Measurements from ENCODE around the gene SEMG2.

The SEMG2 gene

GRCh38 chr20:45191926-45192325 lies 29.2 kb upstream of the SEMG2 start:
- Histone ChIP-seq H3K36me3 (ENCODE audit: insufficient read depth, low read length) (no peaks in the 10 kb centered on the region), H2AFZ (ENCODE audit: low read length, unreplicated experiment) (no peak overlapping the region), H3K27me3 (ENCODE audit: insufficient read depth, low read length) (peaks cover 57% of the 10 kb centered on the region), H3K79me2 (ENCODE audit: control insufficient read depth, insufficient read depth, low read length, unreplicated experiment) (no peaks in the 10 kb centered on the region), H3K27ac (ENCODE audit: low read depth, low read length) (no peak overlapping the region), H3K4me3 (ENCODE audit: low read depth, low read length) (no peak overlapping the region), H3K4me1 (ENCODE audit: control insufficient read depth, insufficient read depth, low read length, unreplicated experiment) (no peaks in the 10 kb centered on the region)

- Histone ChIP-seq H3K79me2 (ENCODE audit: control insufficient read depth, insufficient read depth, low read length, unreplicated experiment) (no peaks in the 10 kb centered on the region), H3K4me3 (ENCODE audit: low read depth, low read length) (no peak overlapping the region), H3K4me1 (ENCODE audit: control insufficient read depth, insufficient read depth, low read length, unreplicated experiment) (no peaks in the 10 kb centered on the region), H3K36me3 (ENCODE audit: insufficient read depth, low read length) (no peaks in the 10 kb centered on the region), H2AFZ (ENCODE audit: low read length, unreplicated experiment) (no peak overlapping the region), H3K27me3 (ENCODE audit: insufficient read depth, low read length) (peaks cover 60% of the 10 kb centered on the region), H3K27ac (ENCODE audit: low read depth, low read length) (no peak overlapping the region)
Measured at GRCh38 chr20:45193331-45193730, 27.8 kb upstream of the SEMG2 start.

DNA sequence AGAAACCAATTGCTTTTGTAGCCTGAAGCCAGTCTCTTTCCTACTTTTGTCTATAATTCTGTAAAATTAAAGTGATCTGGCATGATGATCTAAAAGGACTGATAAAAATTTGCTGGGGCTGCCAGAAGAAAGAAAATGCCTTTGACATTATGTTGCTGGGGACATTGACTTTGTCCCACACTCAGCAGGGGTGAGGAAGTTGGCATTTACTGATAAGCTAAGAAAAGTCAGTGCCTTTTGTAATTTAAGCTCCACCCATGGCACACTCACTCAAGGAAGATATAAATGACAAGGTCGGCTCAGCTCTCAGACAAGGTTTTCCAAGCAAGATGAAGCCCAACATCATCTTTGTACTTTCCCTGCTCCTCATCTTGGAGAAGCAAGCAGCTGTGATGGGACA lies 14.4 kb upstream of the SEMG2 start, which contains the start of gene SEMG1:
SEMG1 (plus strand) TSS at position 309 of the 400 bp plus-strand sequence; CDS start at position 330, 21 bp downstream.
- H2AFZ ChIP-seq (ENCODE audit: low read length, unreplicated experiment), result no peak within 1 kb of the TSS
- no peaks in the 10 kb centered on the region for H3K36me3 ChIP-seq (ENCODE audit: insufficient read depth, low read length)
- H3K27ac ChIP-seq (ENCODE audit: low read depth, low read length), result no peak within 1 kb of the TSS
- H3K27me3 ChIP-seq (ENCODE audit: insufficient read depth, low read length), result peaks cover 86% of the 10 kb centered on the region
- H3K4me1 ChIP-seq (ENCODE audit: control insufficient read depth, insufficient read depth, low read length, unreplicated experiment), result no peaks in the 10 kb centered on the region
- H3K4me3 ChIP-seq (ENCODE audit: low read depth, low read length), result no peak within 1 kb of the TSS
- H3K79me2 ChIP-seq (ENCODE audit: control insufficient read depth, insufficient read depth, low read length, unreplicated experiment), result no peaks in the 10 kb centered on the region

DNA sequence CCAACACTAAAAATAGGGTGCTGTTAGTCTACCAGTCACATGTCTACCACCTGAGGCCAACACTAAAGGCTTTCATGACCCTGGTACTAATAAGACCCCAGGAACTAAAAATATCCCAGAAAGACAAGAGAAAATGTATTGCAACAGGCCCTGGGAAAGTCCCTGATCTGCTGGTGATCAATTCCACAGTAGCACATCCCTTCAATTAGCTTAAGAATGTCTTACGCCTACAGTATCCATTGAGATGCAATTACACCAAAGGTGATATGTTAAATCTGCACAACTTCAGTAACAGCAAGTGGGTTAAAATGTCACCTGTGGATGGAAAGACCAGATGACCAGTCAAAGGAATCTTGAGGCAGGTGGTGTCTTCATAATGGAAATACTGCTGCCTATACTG lies 11.2 kb upstream of the SEMG2 start:
- Histone ChIP-seq H3K27me3 (ENCODE audit: insufficient read depth, low read length) (peaks cover 82% of the 10 kb centered on the region), H3K27ac (ENCODE audit: low read depth, low read length) (no peak overlapping the region), H3K4me1 (ENCODE audit: control insufficient read depth, insufficient read depth, low read length, unreplicated experiment) (no peaks in the 10 kb centered on the region), H3K4me3 (ENCODE audit: low read depth, low read length) (no peak overlapping the region), H2AFZ (ENCODE audit: low read length, unreplicated experiment) (no peak overlapping the region), H3K36me3 (ENCODE audit: insufficient read depth, low read length) (no peaks in the 10 kb centered on the region), H3K79me2 (ENCODE audit: control insufficient read depth, insufficient read depth, low read length, unreplicated experiment) (no peaks in the 10 kb centered on the region)

DNA sequence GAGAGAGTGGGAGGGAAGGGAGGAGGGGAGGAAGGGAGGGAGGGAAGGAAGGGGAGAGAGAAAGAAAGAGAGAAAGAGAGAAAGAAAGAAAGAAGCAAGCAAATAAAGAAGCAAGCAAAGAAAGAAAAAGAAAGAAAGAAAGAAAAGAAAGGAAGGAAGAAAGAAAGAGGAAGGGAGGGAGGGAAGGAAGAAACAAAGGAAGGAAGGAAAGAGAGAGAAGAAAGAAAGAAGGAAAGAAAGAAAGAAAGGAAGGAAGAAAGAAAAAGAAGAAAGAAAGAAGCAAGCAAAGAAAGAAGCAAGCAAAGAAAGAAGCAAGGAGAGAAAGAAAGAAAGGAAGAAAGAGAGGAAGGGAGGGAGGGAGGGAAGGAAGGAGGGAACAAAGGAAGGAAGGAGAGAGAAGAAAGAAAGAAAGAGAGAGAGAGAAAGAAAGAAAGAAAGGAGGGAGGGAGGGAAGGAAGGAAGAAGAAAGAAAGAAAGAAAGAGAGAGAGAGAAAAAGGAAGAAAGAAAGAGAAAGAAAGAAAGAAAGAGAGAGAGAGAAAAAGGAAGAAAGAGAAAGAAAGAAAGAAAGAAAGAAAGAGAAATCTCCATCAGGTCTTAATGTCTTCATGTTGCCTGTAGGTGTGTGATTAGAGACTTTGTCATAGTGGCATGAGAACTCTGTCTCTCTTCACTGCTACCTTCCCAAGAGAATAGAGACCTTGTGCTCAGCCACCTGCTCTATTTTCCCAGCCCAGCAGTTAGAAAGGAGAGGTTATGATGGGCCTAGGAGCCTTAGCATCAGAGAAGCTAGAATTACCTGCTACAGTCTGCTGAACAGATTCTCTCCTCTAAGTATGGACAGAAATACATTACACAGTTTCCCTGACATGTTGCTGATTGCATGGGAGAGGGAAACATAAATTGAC lies 9.4 kb upstream of the SEMG2 start:
- Histone ChIP-seq H3K4me3 (ENCODE audit: low read depth, low read length) (no peak overlapping the region), H3K36me3 (ENCODE audit: insufficient read depth, low read length) (no peaks in the 10 kb centered on the region), H3K4me1 (ENCODE audit: control insufficient read depth, insufficient read depth, low read length, unreplicated experiment) (no peaks in the 10 kb centered on the region), H2AFZ (ENCODE audit: low read length, unreplicated experiment) (no peak overlapping the region), H3K27ac (ENCODE audit: low read depth, low read length) (no peak overlapping the region), H3K27me3 (ENCODE audit: insufficient read depth, low read length) (peaks cover 63% of the 10 kb centered on the region), H3K79me2 (ENCODE audit: control insufficient read depth, insufficient read depth, low read length, unreplicated experiment) (no peaks in the 10 kb centered on the region)

- Histone ChIP-seq H2AFZ (ENCODE audit: low read length, unreplicated experiment) (no peak overlapping the region), H3K4me3 (ENCODE audit: low read depth, low read length) (no peak overlapping the region), H3K79me2 (ENCODE audit: control insufficient read depth, insufficient read depth, low read length, unreplicated experiment) (no peaks in the 10 kb centered on the region), H3K27me3 (ENCODE audit: insufficient read depth, low read length) (peaks cover 62% of the 10 kb centered on the region), H3K4me1 (ENCODE audit: control insufficient read depth, insufficient read depth, low read length, unreplicated experiment) (no peaks in the 10 kb centered on the region), H3K27ac (ENCODE audit: low read depth, low read length) (no peak overlapping the region), H3K36me3 (ENCODE audit: insufficient read depth, low read length) (no peaks in the 10 kb centered on the region)
Measured at GRCh38 chr20:45212836-45213235, 8.3 kb upstream of the SEMG2 start.

- H3K27ac ChIP-seq (ENCODE audit: low read depth, low read length), result no peak overlapping the region
Measured at GRCh38 chr20:45218124-45218523, 3.0 kb upstream of the SEMG2 start.

DNA sequence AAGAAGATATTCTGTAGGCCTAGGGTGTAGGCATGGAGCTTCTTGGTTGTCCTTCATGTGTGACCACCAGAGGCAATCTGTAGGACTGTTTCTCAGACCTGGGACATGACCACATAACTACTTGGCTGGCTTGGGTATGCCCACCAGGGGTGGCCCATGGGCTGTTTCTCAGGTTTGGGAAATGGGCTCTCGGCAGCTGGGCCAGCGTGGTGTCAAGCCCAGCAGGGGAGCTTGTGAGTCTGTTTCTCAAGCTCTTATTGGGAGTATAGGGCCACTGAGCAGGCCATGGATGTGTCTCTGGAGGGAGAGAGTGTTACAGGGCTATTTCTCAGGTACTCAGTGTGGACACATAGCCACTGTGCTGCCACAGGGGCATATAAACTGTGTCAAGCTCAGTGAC lies 2.5 kb upstream of the SEMG2 start:
- H3K36me3 ChIP-seq (ENCODE audit: insufficient read depth, low read length), result no peaks in the 10 kb centered on the region
- peaks cover 63% of the 10 kb centered on the region for H3K27me3 ChIP-seq (ENCODE audit: insufficient read depth, low read length)
- H3K4me1 ChIP-seq (ENCODE audit: control insufficient read depth, insufficient read depth, low read length, unreplicated experiment), result no peaks in the 10 kb centered on the region
- H2AFZ ChIP-seq (ENCODE audit: low read length, unreplicated experiment), result no peak overlapping the region
- no peak overlapping the region for H3K27ac ChIP-seq (ENCODE audit: low read depth, low read length)
- no peaks in the 10 kb centered on the region for H3K79me2 ChIP-seq (ENCODE audit: control insufficient read depth, insufficient read depth, low read length, unreplicated experiment)
- H3K4me3 ChIP-seq (ENCODE audit: low read depth, low read length), result no peak overlapping the region

More at GRCh38 chr20:45218124-45218523, 3.0 kb upstream of the SEMG2 start:
- Histone ChIP-seq H3K4me3 (ENCODE audit: low read depth, low read length) (no peak overlapping the region), H3K36me3 (ENCODE audit: insufficient read depth, low read length) (no peaks in the 10 kb centered on the region), H3K27me3 (ENCODE audit: insufficient read depth, low read length) (peaks cover 65% of the 10 kb centered on the region), H3K4me1 (ENCODE audit: control insufficient read depth, insufficient read depth, low read length, unreplicated experiment) (no peaks in the 10 kb centered on the region), H3K79me2 (ENCODE audit: control insufficient read depth, insufficient read depth, low read length, unreplicated experiment) (no peaks in the 10 kb centered on the region), H2AFZ (ENCODE audit: low read length, unreplicated experiment) (no peak overlapping the region)

GRCh38 chr20:45223136-45223535 lies 2.0 kb downstream of the SEMG2 start:
- no peak overlapping the region for H2AFZ ChIP-seq (ENCODE audit: low read length, unreplicated experiment)
- H3K79me2 ChIP-seq (ENCODE audit: control insufficient read depth, insufficient read depth, low read length, unreplicated experiment), result no peaks in the 10 kb centered on the region
- H3K27ac ChIP-seq (ENCODE audit: low read depth, low read length), result no peak overlapping the region
- H3K27me3 ChIP-seq (ENCODE audit: insufficient read depth, low read length), result peaks cover 87% of the 10 kb centered on the region
- no peaks in the 10 kb centered on the region for H3K36me3 ChIP-seq (ENCODE audit: insufficient read depth, low read length)
- no peaks in the 10 kb centered on the region for H3K4me1 ChIP-seq (ENCODE audit: control insufficient read depth, insufficient read depth, low read length, unreplicated experiment)
- H3K4me3 ChIP-seq (ENCODE audit: low read depth, low read length), result no peak overlapping the region

DNA sequence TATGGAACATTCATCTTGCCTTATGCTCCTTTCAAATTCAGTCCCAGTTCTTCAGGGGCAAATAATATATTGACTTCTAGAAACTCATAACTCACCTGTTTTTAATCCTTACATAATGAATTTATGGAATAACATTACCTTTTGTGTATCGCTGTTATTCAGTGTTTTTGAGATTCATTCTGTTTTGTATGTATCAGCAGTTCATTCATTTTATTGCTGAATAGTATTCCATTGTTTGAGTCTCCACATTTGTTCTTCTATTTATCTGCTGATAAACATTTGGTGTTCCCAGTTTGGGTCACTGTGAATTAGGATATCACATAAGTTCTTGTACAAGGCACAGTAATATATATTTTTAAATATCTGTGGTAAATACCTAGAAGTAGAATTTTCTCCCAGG lies 5.1 kb downstream of the SEMG2 start:
- Histone ChIP-seq H3K4me1 (ENCODE audit: control insufficient read depth, insufficient read depth, low read length, unreplicated experiment) (no peaks in the 10 kb centered on the region), H3K27ac (ENCODE audit: low read depth, low read length) (no peak overlapping the region), H3K36me3 (ENCODE audit: insufficient read depth, low read length) (no peaks in the 10 kb centered on the region), H3K27me3 (ENCODE audit: insufficient read depth, low read length) (peaks cover 83% of the 10 kb centered on the region), H3K79me2 (ENCODE audit: control insufficient read depth, insufficient read depth, low read length, unreplicated experiment) (no peaks in the 10 kb centered on the region), H3K4me3 (ENCODE audit: low read depth, low read length) (no peak overlapping the region), H2AFZ (ENCODE audit: low read length, unreplicated experiment) (no peak overlapping the region)

Measured in ACC112 (cell line).